Rectal smooth muscle tissue (tissue), 1 donor: ENCODE data around the gene LAPTM4A.

Source experiments
- H3K27ac ChIP-seq: one replicate; pipeline ENCODE4 v1.7.0; 2013; ENCODE audit warnings: low read depth, low read length, inconsistent platforms
- H3K27me3 ChIP-seq: one replicate; pipeline ENCODE4 v1.7.0; 2013; ENCODE audit warnings: low read length; ENCODE audit not compliant: control insufficient read depth, insufficient read depth
- H3K36me3 ChIP-seq: one replicate; pipeline ENCODE4 v1.7.0; 2013; ENCODE audit warnings: low read length; ENCODE audit not compliant: control insufficient read depth, insufficient read depth
- H3K4me1 ChIP-seq: one replicate; pipeline ENCODE4 v1.7.0; 2013; ENCODE audit warnings: low read length; ENCODE audit not compliant: control insufficient read depth, insufficient read depth
- H3K4me3 ChIP-seq: one replicate; pipeline ENCODE4 v1.7.0; 2013; ENCODE audit warnings: low read length
- H3K9ac ChIP-seq: one replicate; pipeline ENCODE4 v1.7.0; 2013; ENCODE audit warnings: low read length

Gene LAPTM4A

GRCh38 chr2:20051532-20052228, at the start of gene LAPTM4A:
Gene LAPTM4A (minus strand): TSS chr2:20051628. CDS start chr2:20051520, 108 bp downstream.
- H3K4me1 ChIP-seq = peaks cover 15% of the 10 kb centered on the region
- H3K4me3 ChIP-seq = peak within 1 kb of the TSS; percentile 86
- no peaks in the 10 kb centered on the region for H3K27me3 ChIP-seq
- peak within 1 kb of the TSS; percentile 99 for H3K9ac ChIP-seq
- no peaks in the 10 kb centered on the region for H3K36me3 ChIP-seq
- H3K27ac ChIP-seq = peak within 1 kb of the TSS; percentile 99

- H3K9ac ChIP-seq = no peak overlapping the region
- no peaks in the 10 kb centered on the region for H3K36me3 ChIP-seq
- no peak overlapping the region for H3K4me3 ChIP-seq
- no peak overlapping the region for H3K27ac ChIP-seq
- no peaks in the 10 kb centered on the region for H3K27me3 ChIP-seq
- H3K4me1 ChIP-seq = no peaks in the 10 kb centered on the region
Measured at GRCh38 chr2:20100711-20101110, 49.3 kb upstream of the LAPTM4A start.

- Histone ChIP-seq H3K4me1 (no peaks in the 10 kb centered on the region), H3K36me3 (no peaks in the 10 kb centered on the region), H3K4me3 (no peak overlapping the region), H3K27me3 (no peaks in the 10 kb centered on the region), H3K27ac (no peak overlapping the region), H3K9ac (no peak overlapping the region)
Measured at GRCh38 chr2:20099780-20100179, 48.4 kb upstream of the LAPTM4A start.

- Histone ChIP-seq H3K27ac (no peak overlapping the region), H3K9ac (no peak overlapping the region), H3K36me3 (no peaks in the 10 kb centered on the region), H3K4me3 (no peak overlapping the region), H3K27me3 (no peaks in the 10 kb centered on the region), H3K4me1 (no peaks in the 10 kb centered on the region)
Measured at GRCh38 chr2:20097889-20098714, 46.7 kb upstream of the LAPTM4A start.

GRCh38 chr2:20095469-20095868, 44.0 kb upstream of the LAPTM4A start:
- Histone ChIP-seq H3K27ac (no peak overlapping the region), H3K27me3 (no peaks in the 10 kb centered on the region), H3K9ac (no peak overlapping the region), H3K4me3 (no peak overlapping the region), H3K36me3 (no peaks in the 10 kb centered on the region), H3K4me1 (peaks cover 8% of the 10 kb centered on the region)

- Histone ChIP-seq H3K4me1 (peaks cover 8% of the 10 kb centered on the region), H3K36me3 (no peaks in the 10 kb centered on the region), H3K4me3 (no peak overlapping the region), H3K9ac (no peak overlapping the region), H3K27me3 (no peaks in the 10 kb centered on the region), H3K27ac (no peak overlapping the region)
Measured at GRCh38 chr2:20094955-20095354, 43.5 kb upstream of the LAPTM4A start.

GRCh38 chr2:20094142-20094755, 42.8 kb upstream of the LAPTM4A start:
- peaks cover 8% of the 10 kb centered on the region for H3K4me1 ChIP-seq
- no peak overlapping the region for H3K4me3 ChIP-seq
- H3K27ac ChIP-seq = no peak overlapping the region
- no peaks in the 10 kb centered on the region for H3K27me3 ChIP-seq
- H3K9ac ChIP-seq = no peak overlapping the region
- H3K36me3 ChIP-seq = no peaks in the 10 kb centered on the region

GRCh38 chr2:20093263-20094141, 42.1 kb upstream of the LAPTM4A start:
- no peaks in the 10 kb centered on the region for H3K27me3 ChIP-seq
- peaks cover 8% of the 10 kb centered on the region for H3K4me1 ChIP-seq
- no peak overlapping the region for H3K9ac ChIP-seq
- H3K4me3 ChIP-seq = no peak overlapping the region
- no peak overlapping the region for H3K27ac ChIP-seq
- H3K36me3 ChIP-seq = no peaks in the 10 kb centered on the region

- H3K4me3 ChIP-seq = no peak overlapping the region
- H3K27me3 ChIP-seq = no peaks in the 10 kb centered on the region
- H3K36me3 ChIP-seq = no peaks in the 10 kb centered on the region
- H3K27ac ChIP-seq = no peak overlapping the region
- H3K4me1 ChIP-seq = peaks cover 8% of the 10 kb centered on the region
- no peak overlapping the region for H3K9ac ChIP-seq
Measured at GRCh38 chr2:20092901-20093235, 41.4 kb upstream of the LAPTM4A start.

- no peak overlapping the region for H3K4me3 ChIP-seq
- no peak overlapping the region for H3K9ac ChIP-seq
- peaks cover 8% of the 10 kb centered on the region for H3K4me1 ChIP-seq
- H3K36me3 ChIP-seq = no peaks in the 10 kb centered on the region
- no peaks in the 10 kb centered on the region for H3K27me3 ChIP-seq
- no peak overlapping the region for H3K27ac ChIP-seq
Measured at GRCh38 chr2:20092226-20092900, 40.9 kb upstream of the LAPTM4A start.

- H3K27ac ChIP-seq = peak overlapping the region; percentile 41
- peaks cover 8% of the 10 kb centered on the region for H3K4me1 ChIP-seq
- no peaks in the 10 kb centered on the region for H3K27me3 ChIP-seq
- H3K9ac ChIP-seq = no peak overlapping the region
- no peak overlapping the region for H3K4me3 ChIP-seq
- no peaks in the 10 kb centered on the region for H3K36me3 ChIP-seq
Measured at GRCh38 chr2:20091305-20091991, 40.0 kb upstream of the LAPTM4A start.
